HAP-1 (cell line): ENCODE data around the gene OXA1L.

Source experiments
- DNase-seq, 2 experiments: peaks; one replicate each; pipeline ENCODE4 v3.0.0-alpha.2; 2016 to 2020; ENCODE audit warnings: low spot score in 2 of 2
- H3K27me3 ChIP-seq: fragments of 250-450 bp; sonication (Bioruptor Pico); 2 replicates; pipeline ENCODE4 v1.5.1; 2020; ENCODE audit warnings: low read depth, mild to moderate bottlenecking, moderate library complexity
- H3K36me3 ChIP-seq: fragments of 250-450 bp; sonication (Bioruptor Pico); replicated peaks from 2 replicates; pipeline ENCODE4 v1.5.1; 2020; ENCODE audit warnings: mild to moderate bottlenecking
- H3K4me1 ChIP-seq: fragments of 250-450 bp; sonication (Bioruptor Pico); 2 replicates; pipeline ENCODE4 v1.5.1; 2020; ENCODE audit warnings: mild to moderate bottlenecking
- H3K4me3 ChIP-seq: fragments of 250-450 bp; sonication (Bioruptor Pico); 2 replicates; pipeline ENCODE4 v1.5.1; 2020; ENCODE audit warnings: mild to moderate bottlenecking, moderate library complexity
- H3K9me3 ChIP-seq: fragments of 250-450 bp; sonication (Bioruptor Pico); 2 replicates; pipeline ENCODE4 v1.5.1; 2020; ENCODE audit warnings: mild to moderate bottlenecking, moderate library complexity
- in situ Hi-C: fragments of 300-500 bp; cut with MboI; formaldehyde crosslinking; loops from 3 replicates; pipeline ENCODE4 v1.14.3; 2020; ENCODE audit warnings: low sequenced_read_pairs, inconsistent platforms, mixed read lengths

OXA1L gene

GRCh38 chr14:22814941-22815713 lies 48.6 kb downstream of the OXA1L start, which contains the start of gene SLC7A7:
Gene SLC7A7, minus strand, starts transcription at chr14:22815435. Its CDS starts 2,037 bp downstream, at chr14:22813398.
- Histone ChIP-seq H3K9me3 (no peaks in the 10 kb centered on the region), H3K4me3 (no peak within 1 kb of the TSS), H3K4me1 (peaks cover 4% of the 10 kb centered on the region; the same call in 1 of the 2 replicates), H3K27me3 (no peaks in the 10 kb centered on the region), H3K36me3 (no peaks in the 10 kb centered on the region)
- in situ Hi-C loops, result no loop called here
- DNase-seq, result no peak

- H3K9me3 ChIP-seq, result no peaks in the 10 kb centered on the region
- H3K36me3 ChIP-seq, result no peaks in the 10 kb centered on the region
- DNase-seq, result no peak
- in situ Hi-C loops, result no loop called here
- H3K27me3 ChIP-seq, result no peaks in the 10 kb centered on the region
- no peak overlapping the region for H3K4me3 ChIP-seq
- H3K4me1 ChIP-seq, result peaks cover 12% of the 10 kb centered on the region
Observed at GRCh38 chr14:22819151-22819988, 52.9 kb downstream of the OXA1L start.

GRCh38 chr14:22820731-22821130 lies 54.2 kb downstream of the OXA1L start:
- DNase-seq, result no peak
- in situ Hi-C loops, result no loop called here
- Histone ChIP-seq H3K4me3 (no peak overlapping the region), H3K36me3 (no peaks in the 10 kb centered on the region), H3K9me3 (no peaks in the 10 kb centered on the region), H3K4me1 (peaks cover 8% of the 10 kb centered on the region), H3K27me3 (no peaks in the 10 kb centered on the region)

- no peaks in the 10 kb centered on the region for H3K27me3 ChIP-seq
- H3K36me3 ChIP-seq, result no peaks in the 10 kb centered on the region
- DNase-seq, result no peak
- H3K9me3 ChIP-seq, result no peaks in the 10 kb centered on the region
- H3K4me3 ChIP-seq, result no peak overlapping the region
- in situ Hi-C loops, result no loop called here
- H3K4me1 ChIP-seq, result peaks cover 8% of the 10 kb centered on the region
Observed at GRCh38 chr14:22821193-22822015, 54.9 kb downstream of the OXA1L start.

- H3K27me3 ChIP-seq, result no peaks in the 10 kb centered on the region
- peaks cover 8% of the 10 kb centered on the region for H3K4me1 ChIP-seq
- no peaks in the 10 kb centered on the region for H3K36me3 ChIP-seq
- no peaks in the 10 kb centered on the region for H3K9me3 ChIP-seq
- in situ Hi-C loops, result no loop called here
- DNase-seq, result no peak
- no peak overlapping the region for H3K4me3 ChIP-seq
Observed at GRCh38 chr14:22822016-22822570, 55.6 kb downstream of the OXA1L start.
